NT2/D1 (cell line): Measurements from ENCODE around the gene ABTB2.

ENCODE experiments used
- YY1 ChIP-seq: IDR thresholded peaks from 2 replicates; pipeline ENCODE4 v1.6.1; 2011; ENCODE audit not compliant: insufficient read length, insufficient read depth
- ZNF274 ChIP-seq: IDR thresholded peaks from 2 replicates; pipeline ENCODE4 v1.6.1; 2011; ENCODE audit warnings: mild to moderate bottlenecking, low read depth, low read length

DNA sequence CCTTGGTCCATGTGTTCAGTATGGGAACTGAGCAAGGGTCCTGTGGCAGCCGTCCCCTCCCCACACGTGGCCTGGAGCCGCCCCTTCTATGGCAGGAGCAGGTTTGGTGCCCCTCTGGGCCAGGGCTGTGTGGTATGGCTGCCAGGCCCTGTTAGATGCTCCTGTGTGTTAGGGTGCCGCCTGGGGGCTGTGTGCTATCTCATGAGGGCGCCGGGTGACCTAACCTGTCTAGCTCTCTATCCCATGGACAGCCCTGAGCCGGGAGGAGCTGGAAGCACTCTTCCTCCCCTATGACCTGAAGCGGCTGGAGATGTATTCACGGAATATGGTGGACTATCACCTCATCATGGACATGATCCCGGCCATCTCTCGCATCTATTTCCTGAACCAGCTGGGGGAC is 217.7 kb downstream of the ABTB2 start:
- TF ChIP-seq ZNF274, result no peak
- no peak for TF ChIP-seq YY1
